ENCODE results near the gene BCAS4.
"Not testable (repeated sequence)": the region's sequence is repeated elsewhere in the genome, so short reads cannot be mapped to it uniquely, and the experiment has no call there.

Gene BCAS4

DNA sequence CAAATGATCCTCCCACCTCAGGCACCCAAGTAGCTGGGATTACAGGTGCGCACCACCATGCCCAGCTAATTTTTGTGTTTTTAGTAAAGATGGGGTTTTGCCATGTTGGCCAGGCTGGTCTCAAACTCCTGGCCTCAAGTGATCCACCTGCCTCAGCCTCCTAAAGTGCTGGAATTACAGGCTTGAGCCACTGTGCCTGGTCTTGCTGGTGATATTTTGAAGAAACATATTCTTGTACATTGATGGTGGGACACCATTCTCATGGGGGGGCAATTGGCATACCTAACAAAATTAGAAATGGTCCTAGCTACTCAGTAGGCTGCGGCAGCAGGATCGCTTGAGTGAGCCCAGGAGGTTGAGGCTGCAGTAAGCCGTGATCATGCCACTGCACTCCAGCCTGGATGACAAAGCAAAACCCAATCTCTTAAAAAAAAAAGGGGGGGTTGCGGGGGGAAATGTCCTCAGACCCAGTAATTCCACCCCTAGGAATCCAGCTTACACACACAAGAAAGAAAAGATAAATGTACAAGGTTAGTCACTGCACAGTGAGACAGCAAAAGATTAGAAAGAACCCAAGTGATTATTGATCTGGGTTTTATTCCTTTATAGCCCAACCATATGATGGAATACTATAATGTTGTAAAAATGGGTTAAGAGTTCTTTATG, 87.0 kb downstream of the BCAS4 start:
- DNase-seq: not testable (repeated sequence)

DNA sequence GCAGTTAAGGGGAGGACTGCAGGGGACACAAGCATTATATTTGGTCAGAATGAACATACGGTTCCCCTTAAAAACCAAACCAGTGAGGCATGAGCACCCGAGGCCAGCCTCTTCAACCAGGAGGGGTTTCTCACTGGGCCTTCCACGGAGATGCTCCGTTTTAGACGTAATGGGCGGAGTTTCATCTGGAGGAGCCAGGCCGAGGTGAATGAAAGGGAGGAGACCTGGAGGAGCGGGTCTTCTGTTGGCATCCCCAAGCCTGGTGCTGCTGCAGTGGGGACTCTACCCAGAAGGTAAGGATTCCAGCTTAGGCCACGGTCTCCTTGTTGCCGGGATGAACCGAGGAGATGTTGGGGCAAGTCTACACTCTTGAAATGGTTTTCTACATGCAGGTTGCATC, 89.0 kb downstream of the BCAS4 start:
- no peak for DNase-seq

DNA sequence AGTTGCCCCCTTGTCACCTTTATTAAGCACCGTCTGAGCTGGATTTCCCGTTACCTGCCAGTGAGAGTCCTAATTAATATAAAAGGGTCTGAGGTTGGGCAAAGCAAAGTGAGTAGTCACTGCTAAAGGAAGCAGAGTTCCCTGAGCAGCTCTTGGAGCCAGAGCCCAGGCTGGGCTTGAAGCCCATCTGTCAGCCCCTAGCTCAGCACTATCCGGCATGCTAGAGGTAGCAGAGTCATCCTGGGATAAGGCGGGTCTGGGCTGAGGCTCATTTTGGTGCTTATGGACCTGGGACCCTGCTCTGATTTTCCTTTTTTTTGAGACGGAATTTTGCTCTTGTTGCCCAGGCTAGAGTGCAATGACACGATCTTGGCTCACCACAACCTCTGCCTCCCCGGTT, 90.2 kb downstream of the BCAS4 start:
- no peak for DNase-seq

DNA sequence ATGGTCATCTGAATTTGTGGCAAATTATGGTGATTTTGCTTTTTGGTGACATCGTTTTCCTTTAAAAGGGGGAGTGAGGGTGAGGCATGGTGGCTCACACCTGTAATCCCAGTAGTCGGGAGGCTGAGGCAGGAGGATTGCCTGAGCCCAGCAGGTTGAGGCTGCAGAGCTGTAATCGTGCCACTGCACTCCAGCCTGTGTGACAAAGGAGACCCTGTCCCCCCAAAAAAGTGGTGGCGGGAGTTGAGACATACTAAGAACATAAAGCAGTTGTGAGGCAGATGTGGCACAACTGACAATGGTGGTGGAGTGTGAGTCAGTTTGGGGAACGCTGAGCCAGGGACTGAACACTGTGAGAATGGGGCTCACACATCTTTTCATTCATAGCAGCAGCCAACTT, 90.9 kb downstream of the BCAS4 start:
- DNase-seq: no peak

DNA sequence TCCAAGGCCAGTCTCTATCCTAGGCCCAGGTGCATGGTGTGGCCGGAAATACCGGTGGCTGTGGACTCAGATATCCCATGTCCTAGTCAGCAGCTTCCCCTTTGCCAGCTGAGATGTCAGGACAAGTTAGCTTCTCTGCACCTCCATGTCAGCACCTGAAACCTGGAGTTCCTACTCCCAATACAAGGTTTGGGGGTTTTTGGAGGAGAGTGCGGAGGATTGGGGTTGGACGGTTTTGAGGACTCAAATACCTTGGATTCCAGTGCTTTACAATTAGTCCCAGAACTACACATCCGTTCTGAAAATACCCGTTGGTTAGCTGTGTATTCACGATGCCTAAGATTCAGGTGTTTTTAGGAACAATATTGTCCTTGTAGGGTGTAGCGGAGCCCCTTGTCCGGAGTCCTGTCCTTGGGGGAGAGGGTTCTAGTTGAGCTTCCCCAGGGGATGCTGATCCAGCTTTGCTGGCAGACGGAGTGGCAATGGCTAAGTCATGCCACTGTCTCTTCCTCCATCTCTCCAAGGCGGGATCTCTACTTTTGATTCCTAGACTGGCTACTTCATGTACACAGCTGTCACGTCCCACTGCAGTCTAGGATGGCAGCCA, 91.4 kb downstream of the BCAS4 start:
- no peak for DNase-seq

DNA sequence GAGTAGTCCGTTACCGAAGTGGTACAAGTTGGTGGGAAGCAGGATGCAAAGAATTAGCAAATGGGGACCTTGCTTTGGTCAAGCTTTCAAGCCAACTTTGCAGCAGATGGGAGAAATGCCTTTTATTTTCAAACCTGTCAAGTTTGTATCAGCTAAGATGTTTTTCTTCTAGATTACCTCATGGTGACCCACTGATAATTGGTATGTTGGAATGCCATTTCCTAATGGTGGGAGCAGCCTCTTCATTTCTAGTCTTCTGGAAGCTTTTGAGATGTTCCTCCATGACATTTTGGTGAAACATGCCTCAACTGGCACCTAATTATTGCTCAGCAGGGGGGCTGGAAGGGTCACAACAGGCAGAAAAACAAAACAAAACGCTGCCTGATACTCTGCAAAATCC, 92.7 kb downstream of the BCAS4 start:
- DNase-seq: no peak

DNA sequence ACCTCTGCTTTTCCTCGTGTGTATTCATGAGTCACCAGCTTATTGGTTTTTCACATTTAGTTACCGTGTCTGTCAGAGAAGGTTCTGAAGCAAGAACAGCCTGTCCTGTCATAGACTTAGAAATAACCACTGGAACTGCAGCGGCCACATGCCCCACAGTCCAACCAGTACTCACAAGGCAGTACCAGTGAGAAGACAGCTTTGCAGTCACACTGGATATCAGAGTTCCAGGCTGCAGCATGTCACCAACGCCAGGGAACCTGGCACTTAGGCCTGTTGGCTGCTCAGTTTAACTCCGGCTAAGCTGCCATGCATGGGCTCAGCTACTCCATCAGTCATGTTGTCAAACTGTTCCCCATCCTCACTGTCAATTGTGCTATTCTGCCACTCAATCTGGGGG, 96.3 kb downstream of the BCAS4 start:
- no peak for DNase-seq

DNA sequence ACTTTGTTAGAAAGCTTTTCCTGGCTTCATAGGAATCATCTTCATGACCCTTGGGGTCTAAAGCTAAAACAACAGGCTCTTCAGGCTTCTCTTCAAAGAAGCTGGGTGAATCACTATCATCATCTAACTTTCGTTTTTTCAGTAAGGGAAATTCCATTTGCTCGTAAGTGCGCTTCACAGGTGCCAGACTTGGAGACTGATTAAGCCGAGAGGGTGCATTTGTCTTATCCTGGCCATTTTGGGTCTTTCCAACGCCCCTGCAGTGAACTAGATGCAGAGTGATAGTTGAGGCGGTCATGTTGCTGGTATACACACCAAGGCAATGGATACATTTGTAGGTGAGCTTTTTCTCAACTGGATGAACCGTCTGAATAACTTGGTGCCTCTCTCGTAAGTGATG, 97.5 kb downstream of the BCAS4 start:
- no peak for DNase-seq

DNA sequence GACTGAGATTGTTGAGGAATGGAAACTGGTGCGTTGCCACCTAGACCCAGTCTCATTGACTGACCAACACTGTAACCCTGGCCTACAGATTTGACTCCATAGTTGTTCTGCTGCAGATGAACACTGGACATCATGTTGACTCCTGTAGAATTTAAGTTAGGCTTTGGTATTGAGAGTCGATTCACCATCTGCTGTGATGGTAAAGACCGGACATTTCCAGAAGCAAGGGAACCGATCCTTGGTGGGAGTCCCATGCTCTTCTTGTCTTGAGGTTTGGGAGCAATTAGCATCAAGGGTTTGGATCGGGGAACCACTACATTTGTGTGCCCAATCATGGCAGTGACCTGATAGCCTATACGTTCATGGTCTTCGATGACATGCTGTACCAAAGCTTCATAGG, 98.8 kb downstream of the BCAS4 start:
- no peak for DNase-seq

DNA sequence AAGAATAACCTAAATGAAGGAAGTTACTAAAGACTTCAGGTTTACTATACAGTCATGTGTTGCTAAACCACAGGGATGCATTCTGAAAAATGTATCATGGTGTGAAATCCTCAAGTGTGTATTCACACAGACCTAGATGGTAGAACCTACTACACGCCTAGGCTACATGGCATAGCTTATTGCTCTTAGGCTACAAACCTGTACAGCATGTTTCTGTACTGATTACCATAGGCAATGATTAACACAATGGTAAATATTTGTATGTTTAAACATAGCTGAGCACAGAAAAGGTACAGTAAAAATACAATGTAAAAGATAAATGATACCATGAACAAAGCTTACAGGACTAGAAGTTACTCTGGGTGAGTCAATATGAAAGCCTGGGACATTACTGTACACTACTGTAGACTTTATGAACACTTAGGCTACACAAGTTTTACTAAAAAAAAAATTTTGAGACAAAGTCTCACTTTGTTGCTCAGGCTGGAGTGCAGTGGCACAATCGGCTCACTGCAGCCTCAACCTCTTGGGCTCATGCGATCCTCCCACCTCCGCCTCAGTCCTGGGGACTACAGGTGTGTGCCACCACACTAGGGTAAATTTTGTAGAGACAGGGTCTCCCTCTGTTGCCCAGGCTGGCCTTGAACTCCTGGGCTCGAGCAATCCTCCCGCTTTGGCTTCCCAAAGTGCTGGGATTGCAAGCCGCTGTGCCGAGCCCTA, 100.4 kb downstream of the BCAS4 start:
- DNase-seq: no peak

DNA sequence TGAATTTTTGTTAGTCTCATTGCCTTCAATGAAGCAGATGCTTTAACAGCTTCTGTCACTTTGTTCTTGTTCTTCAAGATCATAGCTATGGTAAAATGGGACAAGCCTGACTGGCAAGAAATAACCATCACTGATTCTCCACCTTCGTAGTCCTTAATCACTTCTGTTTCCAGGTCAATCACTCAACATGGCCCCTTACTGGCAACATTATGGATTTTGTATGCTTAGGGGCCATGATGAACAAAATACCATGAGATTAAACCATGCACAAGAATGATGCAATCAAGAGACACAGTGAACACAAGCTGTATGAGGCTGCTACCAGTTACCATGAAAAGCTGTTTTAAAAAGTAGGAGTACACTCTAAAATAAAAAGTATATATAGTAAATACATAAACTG, 103.6 kb downstream of the BCAS4 start:
- no peak for DNase-seq

DNA sequence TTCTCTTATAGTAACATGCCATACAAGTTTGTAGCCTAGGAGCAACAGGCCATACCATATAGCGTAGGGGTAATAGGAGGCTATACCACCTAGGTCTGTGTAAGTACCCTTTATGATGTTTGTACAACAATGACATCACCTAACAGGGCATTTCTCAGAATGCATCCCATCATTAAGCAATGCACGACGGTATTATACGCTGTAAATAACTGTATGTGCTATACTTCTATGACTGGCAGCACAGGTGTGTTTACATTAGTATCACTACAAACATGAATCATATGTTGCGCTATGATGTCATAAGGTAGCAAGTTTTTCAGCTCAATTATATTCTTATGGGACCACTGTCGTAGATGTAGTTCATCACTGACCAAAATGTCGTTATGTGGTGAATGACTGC, 105.4 kb downstream of the BCAS4 start:
- no peak for DNase-seq

DNA sequence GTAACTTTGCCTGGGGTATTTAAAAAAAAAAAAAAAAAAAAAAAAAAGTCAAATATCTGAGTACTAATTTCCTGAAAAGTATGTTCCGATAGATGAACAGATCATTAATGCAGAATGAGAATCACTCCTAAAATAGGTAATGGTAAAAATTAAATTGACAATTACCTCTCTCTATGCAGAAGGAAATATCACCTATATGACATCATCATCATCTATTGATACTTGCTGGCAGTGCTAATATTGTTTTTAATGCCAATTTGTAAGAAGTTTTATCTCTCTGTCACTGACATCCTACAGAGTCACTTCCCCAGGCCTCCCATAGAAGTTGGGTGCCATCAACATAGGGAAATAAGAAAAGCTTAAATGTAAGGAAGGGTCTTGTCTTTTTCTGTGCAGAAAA, 106.4 kb downstream of the BCAS4 start:
- DNase-seq: no peak

DNA sequence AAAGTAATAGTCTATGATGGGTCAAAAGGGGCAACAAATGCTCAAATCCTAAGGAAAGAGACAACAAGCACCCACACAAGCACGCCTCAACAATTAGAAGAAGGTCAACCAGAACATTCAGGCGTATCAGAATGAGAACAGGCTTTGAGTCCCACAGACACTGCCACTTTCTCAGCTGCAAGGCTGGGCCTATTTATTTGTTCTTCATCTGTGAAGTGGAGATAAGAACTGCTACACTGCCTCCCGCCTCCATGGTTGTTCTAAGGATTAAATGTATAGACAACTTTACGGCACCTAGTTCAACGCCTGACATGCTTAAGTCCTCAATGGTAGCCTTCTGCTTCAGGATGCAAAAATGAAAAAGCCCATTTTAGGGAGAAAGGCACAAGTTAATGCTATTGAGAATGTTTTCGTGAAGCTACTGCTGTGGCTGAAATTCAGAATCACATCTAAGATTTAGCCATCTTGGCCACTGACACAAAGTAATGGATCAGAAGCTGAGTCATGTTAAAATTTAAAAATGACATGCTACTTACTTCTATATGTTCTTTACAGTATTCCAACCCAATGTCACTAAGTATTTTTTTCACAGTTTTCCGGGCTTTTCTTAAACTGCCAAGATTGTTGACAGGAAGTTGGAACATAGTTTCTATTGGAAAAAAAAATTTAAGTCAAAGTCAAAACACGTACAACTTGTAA, 108.6 kb downstream of the BCAS4 start:
- DNase-seq: no peak

DNA sequence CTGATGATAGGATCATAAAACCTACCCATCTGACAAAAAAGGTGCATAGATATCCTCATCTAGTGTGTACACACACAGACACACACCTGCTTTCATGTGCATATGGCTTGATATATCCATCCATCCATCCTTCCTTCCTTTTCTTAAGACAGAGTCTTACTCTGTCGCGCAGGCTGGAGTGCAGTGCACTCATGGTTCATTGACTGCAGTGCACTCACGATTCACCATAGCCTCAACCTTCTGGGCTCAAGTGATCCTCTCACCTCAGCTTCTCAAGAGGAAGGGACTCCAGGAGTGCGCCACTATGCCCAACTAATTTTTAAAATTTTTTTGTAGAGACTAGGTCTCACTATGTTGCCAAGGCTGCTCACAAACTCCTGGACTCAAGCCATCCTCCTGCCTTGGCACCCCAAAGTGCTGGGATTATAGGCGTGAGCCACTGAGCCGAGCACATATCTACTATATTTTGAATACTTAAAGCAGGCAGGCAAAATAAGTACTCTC, 109.3 kb downstream of the BCAS4 start:
- no peak for DNase-seq

DNA sequence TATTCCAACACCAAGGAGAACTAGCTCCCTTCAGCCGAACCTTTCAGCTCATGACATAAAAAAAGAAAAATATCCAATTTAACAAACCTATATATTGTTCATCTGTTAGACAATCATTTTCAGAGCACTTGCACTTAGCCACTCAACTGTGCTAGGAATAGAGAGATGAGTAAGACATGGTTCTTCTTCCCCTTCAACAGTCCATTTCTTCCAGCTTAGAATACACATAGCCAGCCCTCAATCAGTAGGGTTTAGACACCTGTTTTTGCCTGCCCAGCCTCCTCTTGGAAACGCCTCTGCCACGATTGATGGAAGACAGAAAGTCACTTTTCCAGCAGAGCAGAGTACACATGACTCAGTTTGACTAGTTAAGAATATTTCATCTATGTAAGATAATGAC, 114.6 kb downstream of the BCAS4 start:
- DNase-seq: no peak

DNA sequence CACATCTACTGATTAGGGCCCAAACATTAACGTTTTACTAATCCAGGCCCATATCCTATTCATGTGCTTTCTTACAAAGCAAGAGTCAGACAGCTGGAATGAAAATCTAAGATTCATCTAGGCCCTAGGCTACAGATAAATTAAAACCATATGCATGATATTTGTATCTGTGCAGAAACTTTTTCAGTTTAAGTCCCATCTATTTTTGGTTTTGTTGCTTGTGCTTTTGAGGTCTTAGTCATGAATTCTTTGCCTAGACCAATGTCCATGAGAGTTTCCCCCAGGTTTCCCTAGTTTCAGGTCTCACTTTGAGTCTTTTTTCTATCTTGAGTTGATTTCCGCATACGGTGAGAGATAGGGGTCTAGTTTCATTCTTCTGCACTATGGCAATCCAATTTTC, 116.2 kb downstream of the BCAS4 start:
- DNase-seq: no peak

DNA sequence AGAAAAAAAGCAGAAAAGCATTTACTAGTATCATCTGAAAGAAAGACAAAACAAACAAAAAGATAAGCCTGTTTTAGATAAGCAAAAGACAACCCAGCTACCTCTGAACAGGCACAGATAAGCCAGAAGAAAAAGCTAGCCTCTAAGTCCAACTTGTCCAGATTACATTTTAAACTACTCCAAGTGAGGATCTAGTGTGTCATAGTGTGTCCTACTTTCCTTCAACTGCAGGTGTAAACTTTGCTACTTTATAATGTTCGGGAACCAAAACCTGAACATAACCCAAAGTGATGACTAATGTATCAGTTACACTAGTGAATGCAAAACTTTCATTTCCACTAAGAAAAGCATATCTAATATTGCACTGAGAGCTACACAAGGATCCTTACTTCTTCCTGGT, 116.9 kb downstream of the BCAS4 start:
- DNase-seq: no peak

DNA sequence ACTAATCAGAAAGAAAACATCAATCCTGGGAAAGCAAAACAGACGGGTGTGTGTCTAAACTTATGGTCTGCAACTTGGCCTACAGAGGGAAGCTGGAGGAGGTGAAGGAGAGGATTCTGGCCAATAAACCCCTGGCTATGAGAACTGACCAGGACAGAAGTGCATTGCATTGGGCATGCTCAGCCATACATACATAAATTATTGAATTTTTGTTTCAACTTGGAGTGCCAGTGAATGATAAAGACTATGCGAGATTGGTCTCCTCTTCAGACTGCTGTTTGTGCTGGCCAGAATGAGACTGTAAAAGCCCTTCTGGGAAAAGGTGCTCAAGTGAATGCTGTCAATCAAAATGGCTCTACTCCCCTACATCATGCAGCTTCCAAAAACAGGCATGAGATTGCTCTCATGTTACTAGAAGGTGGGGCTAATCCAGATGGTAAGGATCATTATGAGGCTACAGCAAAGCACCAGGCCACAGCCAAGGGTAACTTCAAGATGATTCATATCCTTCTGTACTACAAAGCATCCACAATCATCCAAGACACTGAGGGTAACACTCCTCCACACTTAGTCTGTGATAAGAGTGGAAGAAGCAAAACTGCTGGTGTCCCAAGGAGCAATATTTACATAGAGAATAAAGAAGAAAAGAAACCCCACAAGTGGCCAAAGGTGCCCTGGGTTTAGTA, 119.0 kb downstream of the BCAS4 start:
- peak; percentile 28 for DNase-seq

DNA sequence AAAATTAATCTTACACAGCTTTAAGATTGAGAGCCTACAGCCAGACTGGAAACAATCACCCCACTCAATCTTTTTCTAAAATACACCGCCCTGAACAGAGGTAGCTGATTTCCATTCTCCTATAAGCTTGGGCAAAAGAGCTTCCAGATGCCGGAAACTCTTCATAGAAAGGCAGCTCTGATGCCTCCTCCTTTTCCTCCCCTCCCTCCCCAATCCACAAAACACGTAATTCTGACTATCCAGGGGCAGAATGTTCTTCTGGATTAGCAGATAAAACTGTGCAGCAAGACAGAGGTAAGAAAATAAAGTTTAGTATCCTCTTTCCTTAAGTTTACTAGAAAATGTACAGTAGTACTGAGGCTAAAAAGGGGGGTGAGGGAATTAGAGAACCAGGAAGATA, 120.6 kb downstream of the BCAS4 start:
- no peak for DNase-seq

DNA sequence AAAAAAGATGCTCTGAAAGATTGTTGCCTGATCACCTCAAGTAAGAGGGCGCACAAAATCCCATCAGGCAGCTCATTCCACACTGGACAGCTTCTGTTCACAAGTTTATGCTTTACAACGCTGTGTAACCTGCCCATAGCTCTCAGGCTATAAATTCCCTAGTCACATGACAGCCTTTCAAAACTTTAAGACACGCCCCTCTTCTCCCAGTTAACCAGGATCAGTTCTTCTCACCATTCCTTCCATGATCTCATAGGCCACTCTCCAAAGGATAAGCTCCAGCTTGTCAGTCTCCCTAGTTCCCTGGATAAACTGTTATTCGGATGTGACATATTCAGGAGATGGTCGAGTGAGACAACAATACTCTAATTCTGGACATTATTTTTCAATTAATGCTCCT, 121.4 kb downstream of the BCAS4 start:
- DNase-seq: no peak

DNA sequence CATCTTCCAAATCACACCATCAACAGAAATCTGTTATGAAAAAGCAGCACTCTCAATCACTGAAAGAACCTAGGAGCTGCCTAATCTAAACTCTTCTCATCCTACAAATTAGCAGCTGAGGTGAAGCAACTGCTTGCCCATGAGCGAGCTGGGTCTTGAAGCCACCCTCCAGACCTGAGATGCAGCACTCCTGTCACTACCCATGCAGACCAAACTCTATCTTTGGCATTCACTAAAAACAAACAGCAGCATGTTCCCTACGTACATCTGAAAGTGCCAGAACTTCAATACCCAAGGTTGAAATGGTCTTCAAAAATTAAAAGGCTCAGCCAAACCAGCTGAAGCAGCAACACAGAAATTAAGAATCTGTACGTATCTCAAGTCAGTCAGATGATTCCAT, 122.1 kb downstream of the BCAS4 start:
- no peak for DNase-seq

DNA sequence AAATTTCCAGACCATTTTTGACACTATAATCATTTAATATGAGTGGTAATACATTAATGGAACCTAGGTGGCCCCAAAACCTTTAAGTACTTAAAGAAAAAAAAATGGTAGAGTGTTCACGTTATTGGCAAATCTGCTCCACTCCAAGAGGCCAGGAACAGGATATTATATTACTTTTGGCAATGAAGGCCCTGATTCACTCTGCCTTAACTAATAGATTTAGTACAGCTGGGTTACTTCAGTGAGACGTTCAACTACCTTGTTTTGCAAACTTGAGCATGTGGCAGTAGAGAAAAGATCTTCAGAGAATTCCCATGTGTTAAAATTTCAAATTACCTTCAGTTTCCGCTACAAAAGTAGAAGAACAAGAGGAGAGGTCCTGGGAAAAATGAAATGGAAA, 123.5 kb downstream of the BCAS4 start:
- DNase-seq: no peak
